ENCODE measurements around the gene PBX1. TPM values are rescaled to one million over a fixed set of nuclear protein-coding genes. Genes with fewer than 3 reads are reported as not detected.
"Not testable (repeated sequence)": the region's sequence is repeated elsewhere in the genome, so short reads cannot be mapped to it uniquely, and the experiment has no call there.

PBX1 gene
- polyA plus RNA-seq, 4 donors = 149 to 186 (median 166) TPM

DNA sequence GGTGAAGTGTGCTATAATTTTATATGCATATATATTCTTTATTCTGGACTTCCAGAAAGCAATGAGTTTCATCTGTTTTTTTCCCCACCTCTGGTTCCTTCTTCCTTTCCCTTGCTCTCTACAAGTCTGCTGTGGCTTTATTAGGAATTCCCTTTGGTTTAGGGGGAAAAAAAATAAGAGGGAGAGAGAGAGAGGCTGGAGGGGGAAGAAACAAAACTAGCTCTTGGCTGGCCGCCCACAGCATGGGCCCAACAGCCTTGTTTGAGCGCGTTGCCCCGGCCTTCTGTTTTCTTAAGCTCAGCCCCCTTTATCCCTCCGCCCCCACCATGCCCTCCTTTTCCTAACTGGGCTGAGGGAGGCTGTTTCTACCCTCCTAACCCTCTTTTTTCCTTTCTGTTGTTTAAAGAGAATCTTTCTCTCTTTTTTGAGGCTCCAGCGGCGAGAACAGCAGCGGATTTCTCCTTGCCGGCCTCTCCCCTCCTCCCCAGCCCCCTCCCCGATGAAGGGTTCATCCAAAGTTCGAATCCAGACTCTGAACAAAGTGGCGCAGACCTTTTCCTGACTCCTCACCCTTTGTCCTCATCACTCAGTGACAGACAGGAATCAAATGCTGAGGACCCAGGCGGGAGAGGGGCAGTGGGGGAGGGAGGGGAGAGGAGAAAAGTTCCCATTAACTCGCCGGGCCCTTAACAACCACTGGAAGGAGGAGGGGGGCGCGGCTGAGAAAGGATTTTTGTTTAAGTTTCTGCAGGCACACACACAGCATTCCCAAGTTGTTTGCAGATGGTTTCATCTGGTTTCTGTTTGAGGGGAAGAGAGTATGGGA is 29.7 kb downstream of the PBX1 start:
- peak in 3 of 4 donors; percentile 82 to 88 (median 85) for DNase-seq (ENCODE audit: low read depth in 4 of 4, low spot score in 3 of 4)

DNA sequence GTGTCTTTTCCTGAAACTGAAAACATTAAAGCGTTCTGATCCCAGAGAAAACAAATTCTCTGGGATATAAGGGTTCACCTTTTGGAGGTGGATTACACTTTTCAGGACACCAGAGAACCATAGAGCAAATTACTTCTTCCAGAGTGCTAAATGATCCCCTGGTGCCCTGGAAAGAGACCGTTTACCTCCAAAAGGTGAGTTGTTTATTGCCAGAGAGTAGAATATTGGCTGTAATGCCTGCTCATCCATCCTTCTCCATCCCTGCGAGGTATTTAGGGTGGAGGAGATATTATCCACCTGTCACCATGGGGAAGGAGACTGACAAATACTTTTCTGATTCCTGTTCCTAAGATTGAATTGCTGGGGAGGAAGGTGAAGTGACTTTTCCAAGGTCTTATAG is 30.4 kb downstream of the PBX1 start:
- DNase-seq (ENCODE audit: low read depth in 4 of 4, low spot score in 3 of 4) = no peak

DNA sequence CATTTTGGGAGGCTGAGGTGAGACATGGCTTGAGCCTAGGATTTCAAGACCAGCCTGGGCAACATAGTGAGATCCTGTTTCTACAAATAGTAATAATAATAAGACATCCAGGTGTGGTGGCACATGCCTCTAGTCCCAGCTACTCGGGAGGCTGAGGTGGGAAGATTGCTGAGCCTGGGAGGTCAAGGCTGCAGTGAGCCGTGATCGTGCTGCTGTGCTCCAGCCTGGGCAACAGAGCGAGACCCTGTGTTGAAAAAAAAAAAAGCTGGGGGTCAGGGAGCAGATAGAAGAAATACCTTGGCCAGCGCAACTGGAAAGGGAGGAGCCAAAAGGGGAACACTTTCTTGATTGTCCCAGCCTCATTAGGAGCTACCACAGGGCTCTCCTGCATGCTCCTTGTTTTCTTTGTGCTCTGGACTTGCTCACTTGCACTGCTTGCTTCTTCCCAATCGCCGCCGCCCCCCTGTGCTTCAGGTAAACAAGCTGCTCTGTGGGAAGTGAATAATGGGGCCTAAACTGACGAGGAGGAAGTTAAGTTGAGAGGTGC is 31.1 kb downstream of the PBX1 start:
- DNase-seq (ENCODE audit: low read depth in 4 of 4, low spot score in 3 of 4) = no peak

DNA sequence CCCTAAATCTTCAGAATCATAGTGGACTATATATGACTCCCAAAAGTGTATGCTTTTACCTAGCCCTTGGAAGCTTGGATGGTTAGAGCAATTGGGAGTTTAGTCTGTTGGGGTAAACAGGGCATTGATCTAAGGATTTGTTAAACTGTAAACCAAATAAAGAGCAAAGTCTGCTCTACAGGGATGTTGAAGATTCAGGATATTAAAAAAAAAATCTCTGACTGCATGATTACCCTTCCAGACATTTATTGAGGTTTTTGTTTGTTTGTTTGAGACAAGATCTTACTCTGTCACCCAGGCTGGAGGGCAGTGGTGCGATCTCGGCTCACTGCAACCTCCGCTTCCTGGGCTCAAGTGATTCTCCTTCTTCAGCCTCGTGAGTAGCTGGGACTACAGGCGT is 31.6 kb downstream of the PBX1 start:
- no peak for DNase-seq (ENCODE audit: low read depth in 4 of 4, low spot score in 3 of 4)

DNA sequence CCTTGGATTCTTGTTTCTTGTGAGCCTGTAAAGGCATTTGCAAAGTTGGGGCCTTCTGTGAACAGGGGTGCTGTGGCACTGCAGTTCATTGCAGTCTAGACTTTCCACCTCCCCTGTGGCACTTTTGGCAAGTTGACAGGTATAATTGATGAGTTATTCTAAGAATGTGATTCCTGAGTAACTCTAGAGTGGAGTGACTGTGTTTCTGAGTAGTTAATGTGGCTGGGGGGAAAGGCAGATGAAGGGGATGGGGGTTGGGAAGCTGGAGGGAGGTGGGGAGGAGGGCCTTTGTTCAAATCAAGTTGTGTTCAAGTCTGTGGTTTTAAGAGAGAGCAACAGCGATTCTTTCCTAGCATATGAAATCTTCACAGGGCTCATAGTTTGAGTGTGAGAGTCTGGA is 32.9 kb downstream of the PBX1 start:
- peak in 1 of 4 donors; percentile 73 for DNase-seq (ENCODE audit: low read depth in 4 of 4, low spot score in 3 of 4)

DNA sequence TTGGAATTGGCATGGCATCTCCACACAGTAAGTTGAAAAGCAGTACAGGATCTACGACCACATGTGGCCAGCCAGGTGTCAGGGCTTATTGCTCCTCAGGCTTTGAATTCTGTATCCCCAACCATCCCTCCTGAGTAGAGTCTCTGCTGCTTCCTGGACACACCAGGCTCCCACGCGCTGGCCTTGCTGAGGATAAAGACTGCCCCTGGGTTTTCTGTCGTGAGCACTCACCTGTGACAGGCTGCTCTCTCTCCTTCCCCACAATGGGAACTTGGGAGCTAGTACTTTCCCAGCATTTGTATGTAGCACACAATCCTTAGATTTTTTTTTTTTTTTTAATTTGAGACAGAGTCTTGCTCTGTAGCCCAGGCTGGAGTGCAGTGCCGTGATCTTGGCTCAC is 33.6 kb downstream of the PBX1 start:
- no peak for DNase-seq (ENCODE audit: low read depth in 4 of 4, low spot score in 3 of 4)

DNA sequence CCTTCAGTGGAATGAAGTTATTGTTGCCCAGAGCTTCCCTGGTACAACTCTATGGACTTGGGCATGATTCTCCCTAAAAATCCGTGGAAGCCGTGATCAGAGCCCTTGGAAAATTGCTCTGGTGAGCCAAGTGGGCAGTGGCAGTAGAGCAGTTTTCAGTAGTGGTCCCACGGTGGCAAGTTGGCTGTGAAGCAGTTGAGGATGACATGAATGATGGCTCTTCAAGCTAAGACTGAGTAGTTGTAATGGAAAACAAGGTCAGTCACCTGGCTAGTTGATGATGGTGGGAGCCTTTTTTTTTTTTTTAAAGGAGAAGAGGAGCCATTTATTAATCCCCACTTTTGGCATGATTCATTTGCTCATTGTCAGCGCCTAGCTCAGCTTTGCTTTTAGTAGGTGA is 36.2 kb downstream of the PBX1 start:
- DNase-seq (ENCODE audit: low read depth in 4 of 4, low spot score in 3 of 4) = no peak

DNA sequence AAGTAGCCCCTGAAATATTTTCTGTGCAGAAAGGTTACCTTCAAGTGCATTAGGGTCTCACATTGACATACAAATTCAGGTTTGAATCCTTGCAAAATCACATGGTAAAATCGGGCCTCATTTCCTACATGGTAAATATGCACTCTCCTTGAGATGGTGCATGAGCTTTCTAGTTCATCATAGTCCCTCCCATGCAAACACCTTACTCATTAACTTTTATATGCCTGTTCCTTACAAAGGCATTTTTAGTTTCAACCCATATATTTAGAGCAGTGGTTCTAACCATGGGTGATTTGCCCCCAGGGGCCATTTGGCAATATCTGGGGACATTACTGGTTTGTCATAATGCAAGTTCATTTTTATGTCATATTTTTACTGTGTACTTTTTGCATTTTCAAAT is 37.2 kb downstream of the PBX1 start:
- DNase-seq (ENCODE audit: low read depth in 4 of 4, low spot score in 3 of 4) = no peak

DNA sequence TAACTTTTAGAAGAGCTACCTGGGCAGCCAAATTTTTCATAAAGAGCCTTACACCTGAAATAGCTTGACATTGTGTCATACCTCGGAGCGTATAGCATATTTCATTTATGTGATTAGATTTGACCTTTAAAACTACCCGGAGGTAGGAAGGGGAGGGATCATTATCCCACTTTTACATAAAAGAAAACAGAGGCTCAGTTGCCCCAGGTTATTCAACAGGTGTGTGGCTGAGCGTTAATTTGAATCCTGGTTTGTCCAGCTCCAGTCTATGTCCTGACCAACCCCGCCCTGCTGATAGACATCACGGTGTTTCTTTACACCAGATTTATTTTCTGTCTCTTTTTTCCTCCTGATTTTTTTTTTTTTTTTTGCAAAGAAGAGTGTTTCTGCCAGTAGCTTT is 39.7 kb downstream of the PBX1 start:
- no peak for DNase-seq (ENCODE audit: low read depth in 4 of 4, low spot score in 3 of 4)

DNA sequence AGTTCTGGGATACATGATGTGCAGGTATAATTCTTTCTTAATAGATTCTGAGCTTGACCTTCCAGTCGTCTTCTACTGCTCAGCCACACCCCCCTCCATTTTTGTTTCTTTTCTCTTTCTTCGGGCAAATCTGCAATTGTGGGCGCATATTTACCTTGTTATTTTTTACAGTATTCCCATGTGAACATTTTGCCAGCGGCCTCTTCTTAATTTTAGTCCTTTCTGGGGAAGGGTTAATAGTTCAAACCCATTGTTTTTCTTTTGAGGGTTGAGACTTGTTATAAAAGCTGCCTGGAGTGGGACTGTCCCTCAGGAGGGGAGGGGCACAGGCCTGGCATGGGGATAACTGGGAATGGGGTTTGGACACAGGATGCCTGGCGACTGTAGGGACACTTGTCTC is 40.3 kb downstream of the PBX1 start:
- DNase-seq (ENCODE audit: low read depth in 4 of 4, low spot score in 3 of 4) = no peak

DNA sequence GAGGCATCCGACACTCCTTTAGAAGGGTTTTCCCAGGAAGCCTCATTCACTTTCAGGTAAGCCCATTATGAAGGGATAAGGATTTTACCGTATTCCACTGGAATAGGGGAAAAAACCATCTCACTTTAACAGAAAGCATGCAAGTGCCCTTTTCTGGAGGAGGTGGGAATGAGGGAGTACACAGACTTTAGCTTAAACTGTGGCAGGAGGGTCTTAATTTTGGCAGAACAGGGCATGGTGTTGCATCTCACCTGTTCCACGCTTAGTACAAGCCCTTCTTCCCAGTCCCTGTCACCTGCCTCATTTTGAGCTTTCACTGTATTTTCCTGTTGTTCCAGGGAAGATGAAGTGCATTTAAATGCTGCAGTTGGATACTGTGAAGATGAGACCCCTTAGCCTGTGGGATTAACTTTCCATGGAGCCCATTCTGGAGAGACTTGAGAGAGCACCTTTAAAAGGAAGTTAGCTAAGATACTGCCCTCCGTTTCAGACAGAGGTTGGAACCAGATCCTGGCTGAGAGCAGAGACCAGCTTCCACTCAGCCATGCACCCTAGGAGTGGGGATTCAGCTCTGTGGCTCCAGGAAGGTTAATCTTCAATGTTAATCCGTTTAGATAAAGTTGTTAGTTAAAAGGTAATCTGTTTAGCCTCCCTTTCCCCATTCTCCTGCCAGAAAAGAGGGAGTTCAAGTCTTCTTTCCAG is 42.6 kb downstream of the PBX1 start:
- DNase-seq (ENCODE audit: low read depth in 4 of 4, low spot score in 3 of 4) = no peak

DNA sequence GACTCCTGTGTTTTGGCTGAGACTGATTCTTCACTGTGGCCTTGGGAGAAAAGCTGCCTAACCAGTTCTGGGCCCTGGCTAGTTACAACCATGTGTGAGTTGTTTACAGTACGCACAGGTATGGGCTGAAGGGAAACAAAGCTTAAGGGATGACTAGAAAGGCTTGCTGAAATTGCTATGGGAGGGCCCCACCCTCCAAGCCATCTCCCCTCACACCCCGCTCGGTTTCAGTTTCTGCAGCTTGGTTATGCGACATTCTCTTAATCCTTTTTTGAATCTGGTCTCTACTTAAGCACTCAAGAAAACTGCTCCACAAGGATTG is 43.1 kb downstream of the PBX1 start:
- no peak for DNase-seq (ENCODE audit: low read depth in 4 of 4, low spot score in 3 of 4)

DNA sequence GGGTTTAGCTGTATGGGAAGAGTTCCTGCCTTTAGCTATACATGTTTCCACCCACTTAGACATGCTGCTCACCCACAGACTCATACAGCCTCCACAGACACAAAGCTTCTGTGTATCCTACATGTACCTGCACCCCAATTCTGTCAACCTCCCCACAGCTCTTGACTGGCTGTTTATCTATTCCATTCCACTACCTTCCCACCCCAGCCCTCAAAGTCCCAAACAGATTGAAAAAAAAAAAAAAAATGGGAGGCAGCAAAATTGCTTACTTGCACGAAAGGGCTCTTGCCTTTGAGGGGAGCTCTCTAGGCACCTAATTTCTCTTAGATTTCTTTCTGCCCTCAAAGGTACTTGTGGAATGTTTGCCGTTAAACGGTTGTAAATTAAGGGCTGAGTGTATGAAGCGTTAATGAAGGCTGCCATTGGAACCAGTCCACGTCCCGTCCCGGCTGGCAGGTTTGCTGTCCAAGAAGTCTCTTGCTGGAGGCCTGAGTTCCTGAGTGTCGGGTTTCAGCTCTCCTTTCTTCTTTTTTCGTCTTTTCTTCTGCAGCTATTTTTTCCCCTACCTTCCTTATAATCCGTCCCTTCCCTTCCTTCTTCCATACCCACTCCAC is 43.6 kb downstream of the PBX1 start:
- DNase-seq (ENCODE audit: low read depth in 4 of 4, low spot score in 3 of 4) = peak in 2 of 4 donors; percentile 82 to 84

DNA sequence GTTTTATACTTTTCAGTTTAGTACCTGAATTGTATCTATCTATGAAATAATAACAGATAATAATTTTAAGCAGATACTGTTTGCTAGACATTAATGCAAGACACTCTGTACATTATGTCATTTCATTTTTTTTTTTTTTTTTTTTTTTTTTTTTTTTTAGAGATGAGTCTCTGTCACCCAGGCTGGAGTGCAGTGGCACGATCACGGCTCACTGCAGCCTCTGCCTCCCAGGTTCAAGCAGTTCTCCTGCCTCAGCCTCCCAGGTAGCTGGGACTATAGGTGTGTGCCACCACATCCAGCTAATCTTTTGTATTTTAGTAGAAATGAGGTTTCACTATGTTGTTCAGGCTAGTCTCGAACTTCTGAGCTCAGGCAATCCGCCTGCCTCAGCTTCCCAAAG is 44.8 kb downstream of the PBX1 start:
- DNase-seq (ENCODE audit: low read depth in 4 of 4, low spot score in 3 of 4) = not testable (repeated sequence)

DNA sequence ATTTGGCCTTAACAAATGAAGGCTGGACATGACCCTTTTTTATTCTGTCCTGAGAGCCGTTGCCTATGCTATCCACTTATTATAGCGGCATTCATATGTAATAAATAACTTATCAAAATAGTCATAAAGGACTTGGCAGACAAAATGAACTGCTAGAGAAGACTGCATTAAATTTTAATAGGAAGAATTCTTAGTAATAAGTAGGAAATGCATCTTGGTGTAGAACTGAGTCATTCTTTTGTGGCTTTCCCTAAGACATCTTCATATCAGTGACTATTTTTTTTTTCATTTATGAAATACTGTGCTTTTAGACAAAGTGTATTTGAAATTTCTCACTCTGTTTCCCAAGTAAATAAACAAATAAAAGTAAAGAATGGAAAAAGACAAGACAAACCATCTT is 45.6 kb downstream of the PBX1 start:
- DNase-seq (ENCODE audit: low read depth in 4 of 4, low spot score in 3 of 4) = no peak

DNA sequence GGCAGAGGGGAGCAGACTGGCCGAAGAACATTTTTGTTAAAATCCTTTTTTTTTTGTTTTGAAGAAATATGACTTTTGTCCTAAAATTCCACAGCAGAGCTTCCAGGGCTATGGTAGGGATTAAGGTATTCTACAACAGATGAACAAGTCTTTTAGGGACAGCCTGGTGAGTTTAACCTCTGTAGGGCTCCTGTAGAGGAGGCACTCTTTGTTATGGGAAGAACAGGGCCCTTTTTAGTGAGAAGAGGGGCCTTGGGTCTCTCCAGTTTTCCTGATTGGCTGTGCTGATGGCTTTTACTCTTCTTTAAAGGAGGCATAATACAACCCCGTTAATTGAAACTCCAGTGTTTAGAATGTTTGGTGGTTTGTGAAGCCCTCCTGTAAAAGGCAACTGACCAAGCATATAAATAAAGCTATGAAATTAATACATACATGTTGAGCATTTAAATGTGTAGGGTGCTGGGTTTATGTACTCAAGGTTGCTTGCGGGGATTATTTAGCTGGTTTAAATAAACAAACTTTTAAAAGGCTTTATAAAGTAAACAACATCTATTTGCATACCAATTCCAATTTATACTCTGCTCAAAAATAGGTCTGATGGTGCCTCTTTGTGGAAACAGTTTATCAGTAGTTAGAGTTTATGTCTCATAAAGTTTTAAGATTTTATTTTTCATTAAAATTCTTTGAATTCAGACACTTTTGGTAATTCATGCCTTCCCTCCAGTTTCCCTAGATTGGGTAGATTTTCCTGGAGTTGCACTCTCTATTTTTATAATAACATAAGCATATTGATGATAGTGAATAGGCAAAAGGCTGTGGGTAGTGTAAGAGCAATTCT is 46.5 kb downstream of the PBX1 start:
- DNase-seq (ENCODE audit: low read depth in 4 of 4, low spot score in 3 of 4) = no peak

DNA sequence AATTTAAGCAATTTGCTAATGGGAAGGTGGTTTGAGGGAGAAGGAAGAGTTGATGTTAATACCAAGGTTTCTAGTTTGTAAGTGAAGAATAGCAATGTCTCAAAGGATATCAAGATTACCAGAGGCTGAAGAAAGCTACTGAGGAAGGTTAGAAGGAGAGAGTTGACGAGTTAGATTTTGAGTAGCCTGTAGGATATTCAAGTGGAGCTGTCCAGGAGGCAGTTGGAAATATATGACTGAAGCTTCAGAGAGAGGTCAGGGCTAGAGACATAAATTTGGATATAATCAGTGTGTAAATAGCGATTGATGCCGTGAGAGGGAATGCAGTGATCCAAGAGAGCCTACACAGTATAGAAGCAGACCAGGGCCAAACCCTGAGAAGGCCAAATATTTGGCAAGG is 48.4 kb downstream of the PBX1 start:
- no peak for DNase-seq (ENCODE audit: low read depth in 4 of 4, low spot score in 3 of 4)

DNA sequence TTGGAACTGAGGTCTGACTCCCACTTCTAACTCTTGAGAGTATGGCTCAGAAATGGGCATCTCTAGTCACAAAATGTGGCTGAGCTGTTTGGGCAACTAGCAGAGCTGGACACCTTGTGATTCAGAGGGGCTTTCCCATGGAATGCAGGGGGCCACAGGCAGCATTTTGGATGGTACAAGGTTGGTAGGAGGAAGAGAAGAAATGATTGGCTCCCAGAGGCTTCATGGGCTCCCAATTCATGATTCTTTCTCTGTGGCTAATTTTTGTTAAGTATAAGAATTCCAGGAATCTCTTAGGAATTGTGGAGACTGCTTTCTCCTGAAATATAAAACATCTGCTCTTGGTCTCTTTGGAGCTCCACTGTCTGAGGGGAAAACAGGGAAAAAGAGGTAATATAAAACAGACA is 49.7 kb downstream of the PBX1 start:
- no peak for DNase-seq (ENCODE audit: low read depth in 4 of 4, low spot score in 3 of 4)

DNA sequence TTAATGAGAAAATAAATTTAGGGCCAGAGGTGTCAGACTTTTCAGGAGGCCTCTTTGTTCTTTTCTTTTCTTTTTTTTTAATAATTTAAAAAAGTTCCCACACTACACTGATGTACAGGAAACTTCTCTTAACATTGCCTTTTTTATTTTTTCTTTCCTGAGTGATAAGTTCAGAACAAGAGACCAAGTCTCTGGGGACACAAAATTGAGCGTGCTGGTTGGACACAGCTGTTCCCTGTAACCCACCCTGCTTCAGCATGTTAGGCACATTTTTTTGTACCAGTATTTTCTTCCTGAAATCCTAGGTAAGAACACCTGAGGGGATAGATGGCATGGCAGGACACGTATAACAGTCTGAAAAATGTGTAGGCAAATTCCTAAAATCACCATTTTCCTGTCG is 50.1 kb downstream of the PBX1 start:
- DNase-seq (ENCODE audit: low read depth in 4 of 4, low spot score in 3 of 4) = no peak

DNA sequence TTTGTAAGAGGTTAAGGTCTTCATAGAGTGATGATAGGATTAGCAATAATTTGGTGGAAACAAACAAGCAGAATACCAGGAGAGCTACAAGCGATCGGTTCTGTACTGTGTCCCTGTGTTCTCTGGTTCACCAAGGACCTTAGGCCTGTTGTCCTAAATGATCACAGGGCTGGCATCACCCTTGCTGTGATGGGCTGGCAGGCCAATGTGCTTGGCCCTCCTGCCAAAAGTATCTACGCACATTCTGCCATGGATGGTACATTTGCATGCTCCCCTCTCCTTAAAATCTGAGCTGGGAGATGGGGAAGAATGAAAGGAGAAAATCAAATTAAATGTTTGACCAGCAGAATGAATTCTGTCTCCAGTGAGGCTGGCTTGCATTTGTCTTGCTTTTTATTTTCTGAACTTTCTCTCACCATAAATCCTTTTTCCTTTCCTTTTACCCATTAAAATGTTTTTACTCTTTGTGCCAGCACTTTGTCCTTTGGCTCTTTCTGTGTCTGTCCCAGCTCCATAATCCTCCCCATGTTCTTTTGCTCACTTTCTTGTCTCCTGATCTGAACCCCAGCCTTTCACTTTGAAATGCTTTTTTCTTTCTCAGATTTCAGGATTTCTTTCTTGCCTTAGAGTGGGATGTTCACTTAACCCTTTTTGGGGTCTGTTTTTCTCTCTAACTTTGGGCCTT is 51.7 kb downstream of the PBX1 start:
- DNase-seq (ENCODE audit: low read depth in 4 of 4, low spot score in 3 of 4) = no peak

Measured in right renal pelvis (tissue), 4 donors.